Activated CD4-positive, alpha-beta T cell treated with anti-CD3 and anti-CD28 coated beads, Interleukin-2, amount 10 ng/mL, durations not matched to agents 7 days and 5 days (primary cell): ENCODE measurements around the gene CDH4. TPM values are rescaled to one million over a fixed set of nuclear protein-coding genes. Genes with fewer than 3 reads are reported as not detected.

Experiments used
- CTCF ChIA-PET: fragments of 350-600 bp; sonication (Branson Sonifier 250); formaldehyde crosslinking; loops from one replicate; lab custom pipeline; 2021; ENCODE audit warnings: antibody characterized with exemption; lab: Charles Lee
- POLR2A ChIA-PET: fragments of 350-600 bp; sonication (Branson Sonifier 250); formaldehyde crosslinking; loops from one replicate; lab custom pipeline; 2021; ENCODE audit warnings: antibody characterized with exemption; lab: Charles Lee
- DNase-seq: peaks from one replicate; pipeline ENCODE4 v3.0.0-alpha.2; 2020
- H3K27ac Mint-ChIP-seq: one replicate; pipeline ENCODE4 v1.8.0; 2021; ENCODE audit warnings: mild to moderate bottlenecking, moderate library complexity, mixed read lengths
- H3K27me3 Mint-ChIP-seq: one replicate; pipeline ENCODE4 v1.8.0; 2021; ENCODE audit warnings: mixed read lengths
- H3K36me3 Mint-ChIP-seq: one replicate; pipeline ENCODE4 v1.8.0; 2021; ENCODE audit warnings: low read depth, mixed read lengths
- H3K4me1 Mint-ChIP-seq: one replicate; pipeline ENCODE4 v1.8.0; 2021; ENCODE audit warnings: mixed read lengths
- H3K4me3 Mint-ChIP-seq: one replicate; pipeline ENCODE4 v1.8.0; 2021; ENCODE audit warnings: mild to moderate bottlenecking, moderate library complexity, mixed read lengths
- H3K9me3 Mint-ChIP-seq: one replicate; pipeline ENCODE4 v1.8.0; 2021; ENCODE audit warnings: mixed read lengths
- total RNA-seq, 2 experiments: library from RNA; stranded (reverse); gene quantifications; one replicate each; pipeline ENCODE4 v1.2.3, GENCODE V29; 2021

CDH4 gene
- total RNA-seq, 2 experiments from 2014 or later, result not detected

DNA sequence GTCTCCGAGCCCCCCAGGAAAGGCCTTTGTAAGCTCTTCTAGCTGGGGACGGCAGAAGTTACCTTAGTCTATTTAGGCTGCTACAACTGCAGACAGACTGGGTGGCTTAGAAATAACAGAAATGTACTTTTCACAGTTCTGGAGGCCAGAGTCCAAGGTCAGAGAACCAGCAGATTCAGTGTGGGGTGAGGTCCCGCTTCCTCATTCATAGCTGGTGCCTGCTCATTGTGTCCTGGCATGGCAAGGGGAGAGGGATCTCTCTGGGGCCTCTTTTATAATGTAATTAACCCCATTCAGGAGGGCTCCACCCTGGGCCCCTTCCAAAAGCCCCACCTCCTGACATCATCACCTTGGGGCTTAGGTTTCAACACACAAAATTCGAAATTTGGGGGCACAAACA lies 315.1 kb downstream of the CDH4 start:
- H3K9me3 Mint-ChIP-seq, result peaks cover 2% of the 10 kb centered on the region
- CTCF ChIA-PET, result no interaction called here
- DNase-seq, result no peak
- POLR2A ChIA-PET, result no interaction called here
- H3K36me3 Mint-ChIP-seq, result no peaks in the 10 kb centered on the region
- no peaks in the 10 kb centered on the region for H3K27me3 Mint-ChIP-seq
- H3K4me1 Mint-ChIP-seq, result no peaks in the 10 kb centered on the region
- H3K27ac Mint-ChIP-seq, result no peak overlapping the region
- no peak overlapping the region for H3K4me3 Mint-ChIP-seq

DNA sequence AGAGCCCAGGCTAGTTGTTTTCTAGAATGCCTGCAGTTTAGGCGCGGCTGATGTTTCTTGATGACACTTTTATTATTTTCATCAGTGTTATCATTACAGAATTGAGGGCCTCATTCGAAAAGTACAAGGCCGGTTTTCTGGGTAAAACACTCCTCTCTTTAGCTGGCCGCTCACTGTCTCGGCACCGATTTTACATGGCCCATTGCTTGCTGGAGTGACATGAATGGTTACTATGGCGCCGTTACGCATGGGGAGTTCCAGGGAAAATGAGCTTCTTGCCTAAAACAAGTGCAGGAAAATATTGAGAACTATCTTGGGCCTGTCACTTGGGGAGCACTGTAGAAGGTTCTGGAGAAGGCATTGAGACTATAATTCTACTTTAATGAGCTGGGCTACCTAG lies 317.8 kb downstream of the CDH4 start:
- no peak overlapping the region for H3K4me3 Mint-ChIP-seq
- no peak overlapping the region for H3K27ac Mint-ChIP-seq
- POLR2A ChIA-PET, result no interaction called here
- no peaks in the 10 kb centered on the region for H3K4me1 Mint-ChIP-seq
- H3K27me3 Mint-ChIP-seq, result no peaks in the 10 kb centered on the region
- CTCF ChIA-PET, result no interaction called here
- no peaks in the 10 kb centered on the region for H3K36me3 Mint-ChIP-seq
- peaks cover 5% of the 10 kb centered on the region for H3K9me3 Mint-ChIP-seq
- no peak for DNase-seq

DNA sequence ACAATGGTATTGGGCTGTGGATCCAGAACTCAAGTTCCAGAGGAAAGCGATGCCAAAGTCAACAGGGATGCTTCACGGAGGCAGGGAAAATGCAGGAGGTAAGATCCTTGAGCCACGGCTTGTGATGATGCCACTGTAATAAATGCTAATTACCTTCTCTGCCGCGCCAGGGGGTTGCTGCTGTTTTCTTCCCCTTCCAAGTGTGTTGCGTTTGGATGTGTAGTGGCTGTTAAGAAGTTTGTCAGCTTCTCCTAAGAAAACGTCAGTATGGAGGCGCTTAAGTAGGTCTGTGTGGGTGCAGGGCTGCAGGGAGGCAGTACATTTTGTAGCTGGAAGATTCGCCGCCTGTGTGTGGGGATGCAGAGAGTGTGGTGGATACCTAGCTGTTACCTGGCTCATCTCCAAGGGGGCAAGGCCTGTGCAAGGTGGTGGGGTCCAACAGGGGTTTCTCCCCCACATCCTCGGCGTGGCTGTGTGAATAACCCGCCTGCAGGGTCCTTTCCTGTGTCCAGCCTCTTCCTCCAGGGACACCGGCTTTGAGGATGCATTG lies 318.7 kb downstream of the CDH4 start:
- CTCF ChIA-PET, result no interaction called here
- Mint-ChIP-seq H3K4me1 (no peaks in the 10 kb centered on the region), H3K36me3 (no peaks in the 10 kb centered on the region), H3K27ac (no peak overlapping the region), H3K27me3 (no peaks in the 10 kb centered on the region), H3K4me3 (no peak overlapping the region), H3K9me3 (peaks cover 5% of the 10 kb centered on the region)
- POLR2A ChIA-PET, result no interaction called here
- DNase-seq, result no peak

DNA sequence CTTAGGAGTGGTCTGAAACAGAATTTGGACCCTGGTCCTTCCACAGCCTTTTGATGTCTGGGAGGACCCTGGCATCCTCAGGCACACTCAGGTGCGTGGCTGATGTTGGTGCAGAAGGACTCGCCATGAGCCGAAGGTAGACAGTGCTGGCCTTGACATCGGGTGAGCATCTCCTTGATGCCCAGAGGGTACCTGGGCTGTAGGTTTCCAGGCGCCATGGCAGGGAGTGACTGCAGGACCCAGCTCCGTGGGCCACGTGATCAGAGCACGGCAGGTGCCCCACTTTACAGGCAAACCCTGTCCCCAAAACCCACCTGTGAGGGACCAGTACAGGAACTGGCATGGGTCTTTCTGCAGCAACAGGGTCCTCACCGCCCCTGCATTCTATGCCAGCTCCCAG lies 319.2 kb downstream of the CDH4 start:
- H3K36me3 Mint-ChIP-seq, result no peaks in the 10 kb centered on the region
- H3K27me3 Mint-ChIP-seq, result no peaks in the 10 kb centered on the region
- H3K9me3 Mint-ChIP-seq, result peaks cover 5% of the 10 kb centered on the region
- no peak overlapping the region for H3K27ac Mint-ChIP-seq
- ChIA-PET POLR2A (no interaction called here), CTCF (no interaction called here)
- no peaks in the 10 kb centered on the region for H3K4me1 Mint-ChIP-seq
- no peak for DNase-seq
- H3K4me3 Mint-ChIP-seq, result no peak overlapping the region

DNA sequence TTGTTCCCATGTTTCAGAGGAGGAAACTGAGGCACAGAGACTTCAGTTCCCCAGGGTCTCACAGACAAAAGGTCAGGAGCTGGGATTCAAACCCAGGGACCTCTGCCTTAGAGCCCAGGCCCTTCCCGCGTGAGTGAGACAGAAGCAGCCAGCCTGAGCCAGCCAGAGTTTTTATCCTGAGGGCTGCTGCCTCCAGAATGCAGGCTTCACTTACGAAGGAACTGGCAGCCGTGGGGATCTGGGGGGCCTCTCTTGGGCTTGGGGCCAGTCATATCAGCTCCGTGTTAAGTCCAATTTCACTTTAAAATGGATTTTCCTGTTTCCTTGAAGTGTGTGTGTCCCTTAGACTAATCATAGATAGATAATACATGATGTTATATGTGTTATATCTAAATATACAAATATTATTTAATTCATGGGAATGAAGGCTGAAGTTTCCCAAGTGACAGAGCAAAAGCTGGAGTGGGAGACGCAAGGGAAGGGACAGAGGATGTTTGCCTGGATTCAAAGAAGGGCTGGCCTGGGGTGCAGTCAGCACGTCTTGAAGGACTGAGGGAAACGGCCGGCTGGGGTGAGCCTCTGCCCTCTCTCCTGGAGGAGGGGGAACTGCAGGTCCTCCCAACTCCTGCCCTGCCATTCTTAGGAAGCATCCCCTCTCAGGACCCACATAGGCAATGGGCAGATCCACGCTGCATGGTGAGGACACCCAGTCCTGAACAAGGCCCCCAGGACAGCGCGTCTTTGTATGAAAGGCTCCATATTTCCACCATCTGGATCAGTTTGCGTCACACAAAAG lies 320.1 kb downstream of the CDH4 start:
- POLR2A ChIA-PET, result no interaction called here
- Mint-ChIP-seq H3K27ac (no peak overlapping the region), H3K27me3 (no peaks in the 10 kb centered on the region), H3K9me3 (peaks cover 5% of the 10 kb centered on the region), H3K4me3 (no peak overlapping the region), H3K36me3 (no peaks in the 10 kb centered on the region), H3K4me1 (no peaks in the 10 kb centered on the region)
- CTCF ChIA-PET, result no interaction called here
- DNase-seq, result no peak

DNA sequence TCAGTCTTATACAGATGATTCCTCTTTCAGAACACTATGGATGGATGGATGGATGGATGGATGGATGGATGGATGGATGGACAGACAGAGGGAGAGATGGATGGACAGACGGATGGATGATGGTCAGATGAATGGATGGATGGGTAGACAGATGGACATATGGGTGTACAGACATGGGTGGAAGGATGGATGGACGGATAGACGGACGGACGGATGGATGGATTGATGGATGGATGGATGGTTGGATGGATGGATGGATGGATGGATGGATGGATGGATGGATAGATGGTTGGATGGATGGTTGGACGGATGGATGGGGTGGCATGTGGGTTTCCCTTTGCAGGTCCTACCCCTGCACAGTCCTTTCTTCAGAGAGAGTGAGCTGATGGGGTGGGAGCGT lies 320.7 kb downstream of the CDH4 start:
- POLR2A ChIA-PET, result no interaction called here
- DNase-seq, result no peak

DNA sequence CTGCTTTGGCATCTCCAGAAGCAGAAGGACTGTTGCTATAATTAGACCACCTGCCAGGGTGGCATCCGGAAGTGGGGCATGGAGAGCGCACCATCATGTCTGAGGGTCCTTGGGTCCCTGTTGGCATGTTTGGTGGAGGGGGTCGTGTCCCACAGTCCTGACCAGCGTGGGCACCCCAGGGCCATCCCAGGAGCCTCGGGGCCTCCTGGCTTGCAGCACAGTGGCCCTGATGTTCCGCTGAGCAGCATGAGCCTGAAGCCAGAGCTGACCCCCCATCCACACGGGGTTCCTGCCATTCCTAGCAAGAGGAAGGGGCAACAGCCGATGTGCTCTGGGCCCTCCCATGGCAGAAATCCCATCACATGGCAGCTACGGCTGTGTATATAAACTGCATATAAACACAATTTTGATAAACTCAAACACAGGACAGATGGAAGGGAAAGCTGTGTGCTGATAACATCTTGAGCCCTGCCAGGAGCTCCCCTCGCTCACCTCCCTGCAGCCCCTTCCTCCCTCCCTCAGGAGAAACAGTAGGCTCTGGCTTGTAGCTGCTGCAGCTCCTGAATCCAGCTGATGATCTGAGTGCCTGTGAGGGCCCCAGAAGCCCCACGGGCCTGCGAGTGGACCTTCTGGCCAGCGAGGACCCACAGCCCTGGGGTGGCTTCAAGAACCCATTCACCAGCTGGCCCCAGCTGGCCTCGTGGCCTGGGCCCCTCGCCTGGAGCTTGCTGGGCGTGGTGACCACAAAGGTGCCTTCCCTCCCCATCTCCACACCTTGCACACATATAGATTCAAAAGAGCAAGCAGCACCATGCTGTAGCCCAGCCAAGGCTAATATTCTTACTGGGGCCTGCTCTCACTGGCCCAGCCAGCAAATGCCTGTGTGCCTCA lies 321.6 kb downstream of the CDH4 start:
- Mint-ChIP-seq H3K4me1 (no peaks in the 10 kb centered on the region), H3K27me3 (no peaks in the 10 kb centered on the region), H3K4me3 (no peak overlapping the region), H3K9me3 (peaks cover 5% of the 10 kb centered on the region), H3K27ac (no peak overlapping the region), H3K36me3 (no peaks in the 10 kb centered on the region)
- CTCF ChIA-PET, result no interaction called here
- no peak for DNase-seq
- POLR2A ChIA-PET, result no interaction called here

More for the DNA sequence above, 320.7 kb downstream of the CDH4 start:
- no peak overlapping the region for H3K27ac Mint-ChIP-seq
- H3K27me3 Mint-ChIP-seq, result no peaks in the 10 kb centered on the region
- CTCF ChIA-PET, result no interaction called here
- peaks cover 5% of the 10 kb centered on the region for H3K9me3 Mint-ChIP-seq
- no peak overlapping the region for H3K4me3 Mint-ChIP-seq
- no peaks in the 10 kb centered on the region for H3K4me1 Mint-ChIP-seq
- no peaks in the 10 kb centered on the region for H3K36me3 Mint-ChIP-seq

DNA sequence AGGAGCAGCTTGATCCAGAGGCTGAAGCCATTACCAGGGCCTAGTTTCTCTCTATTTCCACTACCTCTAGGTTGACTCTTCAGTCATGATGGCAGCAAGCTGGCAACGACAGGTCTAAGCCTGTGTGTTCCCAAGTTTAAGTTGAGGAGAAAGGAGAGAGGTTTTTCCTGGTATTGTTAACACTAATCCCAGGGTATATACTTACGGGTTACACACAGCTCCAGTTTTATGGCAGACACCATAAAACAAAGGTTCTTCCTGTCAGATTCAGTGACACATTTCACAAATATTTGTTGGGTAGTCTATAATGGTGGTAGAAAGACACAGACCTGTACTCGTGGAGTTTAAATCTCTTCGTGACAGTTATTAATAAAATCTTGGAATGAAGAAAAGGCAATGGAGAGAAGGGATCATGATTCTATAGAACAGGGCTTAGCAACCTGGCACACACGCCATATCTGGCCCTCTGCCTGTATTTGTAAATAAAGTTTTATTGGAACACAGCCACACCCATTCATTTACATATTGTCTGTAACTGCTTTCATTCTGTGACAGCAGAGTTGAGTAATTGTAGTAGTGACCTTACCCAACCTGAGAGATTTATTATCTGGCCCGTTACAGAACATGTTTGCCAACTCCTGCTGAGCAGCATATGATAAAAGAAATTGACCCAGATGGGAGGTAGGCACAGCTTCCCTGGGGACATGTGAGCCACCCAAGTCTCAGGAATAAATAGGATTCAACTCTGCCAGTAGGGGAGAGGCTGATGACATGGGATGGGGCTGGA lies 323.3 kb downstream of the CDH4 start:
- H3K27ac Mint-ChIP-seq, result no peak overlapping the region
- H3K4me3 Mint-ChIP-seq, result no peak overlapping the region
- H3K4me1 Mint-ChIP-seq, result no peaks in the 10 kb centered on the region
- no peak for DNase-seq
- H3K9me3 Mint-ChIP-seq, result peaks cover 3% of the 10 kb centered on the region
- no peaks in the 10 kb centered on the region for H3K36me3 Mint-ChIP-seq
- H3K27me3 Mint-ChIP-seq, result no peaks in the 10 kb centered on the region
- ChIA-PET CTCF (no interaction called here), POLR2A (no interaction called here)

DNA sequence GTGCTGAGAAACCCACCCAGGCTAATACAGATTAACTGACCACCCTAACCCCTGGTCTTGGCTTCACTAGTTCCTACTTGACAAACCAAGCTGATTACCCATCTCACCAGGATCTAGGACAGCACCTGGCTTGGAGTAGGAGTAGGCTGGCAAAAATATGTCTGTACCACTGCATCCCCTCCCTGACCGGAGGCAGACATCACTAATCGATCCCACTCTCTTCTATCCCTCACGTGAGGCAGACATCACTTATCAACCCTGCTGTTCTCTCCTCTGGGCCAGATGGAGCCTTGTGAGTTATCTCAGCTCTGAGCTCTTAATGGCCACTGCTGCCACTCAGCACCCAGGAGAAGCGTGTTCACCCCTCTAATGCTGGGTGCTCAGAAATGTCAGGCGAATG lies 324.3 kb downstream of the CDH4 start:
- H3K27me3 Mint-ChIP-seq, result no peaks in the 10 kb centered on the region
- CTCF ChIA-PET, result no interaction called here
- no peak overlapping the region for H3K4me3 Mint-ChIP-seq
- no peak overlapping the region for H3K27ac Mint-ChIP-seq
- H3K9me3 Mint-ChIP-seq, result peaks cover 3% of the 10 kb centered on the region
- no peaks in the 10 kb centered on the region for H3K4me1 Mint-ChIP-seq
- POLR2A ChIA-PET, result no interaction called here
- H3K36me3 Mint-ChIP-seq, result no peaks in the 10 kb centered on the region
- DNase-seq, result no peak

DNA sequence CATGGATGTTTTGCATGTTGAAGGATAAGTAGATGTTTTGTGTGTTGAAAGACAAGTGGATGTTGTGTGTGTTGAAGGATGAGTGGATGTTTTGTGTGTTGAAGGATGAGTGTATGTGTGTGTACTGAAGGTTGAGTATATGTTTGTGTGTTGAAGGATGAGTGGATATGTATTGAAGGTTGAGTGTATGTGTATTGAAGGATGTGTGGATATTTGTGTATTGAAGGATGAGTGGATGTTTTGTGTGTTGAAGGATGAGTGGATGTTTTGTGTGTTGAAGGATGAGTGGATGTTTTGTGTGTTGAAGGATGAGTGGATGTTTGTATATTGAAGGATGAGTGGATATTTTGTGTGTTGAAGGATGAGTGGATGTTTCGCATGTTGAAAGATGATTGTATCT lies 325.0 kb downstream of the CDH4 start:
- H3K9me3 Mint-ChIP-seq, result peaks cover 3% of the 10 kb centered on the region
- no peak for DNase-seq
- H3K4me1 Mint-ChIP-seq, result no peaks in the 10 kb centered on the region
- H3K27ac Mint-ChIP-seq, result no peak overlapping the region
- ChIA-PET POLR2A (no interaction called here), CTCF (no interaction called here)
- H3K36me3 Mint-ChIP-seq, result no peaks in the 10 kb centered on the region
- no peaks in the 10 kb centered on the region for H3K27me3 Mint-ChIP-seq
- no peak overlapping the region for H3K4me3 Mint-ChIP-seq

DNA sequence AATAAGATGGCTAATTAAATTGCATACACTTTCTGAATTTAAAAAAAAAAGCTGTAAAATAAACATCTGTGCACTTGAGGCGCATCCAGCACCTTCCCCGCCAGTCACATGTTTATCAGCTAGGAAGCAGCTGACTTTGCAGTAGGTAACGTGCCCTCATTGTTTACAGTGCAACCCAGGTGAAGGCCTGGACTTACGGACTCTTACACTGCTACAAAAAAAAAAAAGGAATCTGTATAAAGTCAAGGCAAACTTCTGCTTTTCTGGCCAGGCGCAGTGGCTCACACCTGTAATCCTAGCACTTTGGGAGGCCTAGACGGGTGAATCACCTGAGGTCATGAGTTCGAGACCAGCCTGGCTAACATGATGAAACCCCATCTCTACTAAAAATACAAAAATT lies 327.8 kb downstream of the CDH4 start:
- H3K36me3 Mint-ChIP-seq, result no peaks in the 10 kb centered on the region
- H3K4me1 Mint-ChIP-seq, result no peaks in the 10 kb centered on the region
- no peaks in the 10 kb centered on the region for H3K27me3 Mint-ChIP-seq
- no peaks in the 10 kb centered on the region for H3K9me3 Mint-ChIP-seq
- CTCF ChIA-PET, result no interaction called here
- H3K4me3 Mint-ChIP-seq, result no peak overlapping the region
- no peak for DNase-seq
- H3K27ac Mint-ChIP-seq, result no peak overlapping the region
- POLR2A ChIA-PET, result no interaction called here

DNA sequence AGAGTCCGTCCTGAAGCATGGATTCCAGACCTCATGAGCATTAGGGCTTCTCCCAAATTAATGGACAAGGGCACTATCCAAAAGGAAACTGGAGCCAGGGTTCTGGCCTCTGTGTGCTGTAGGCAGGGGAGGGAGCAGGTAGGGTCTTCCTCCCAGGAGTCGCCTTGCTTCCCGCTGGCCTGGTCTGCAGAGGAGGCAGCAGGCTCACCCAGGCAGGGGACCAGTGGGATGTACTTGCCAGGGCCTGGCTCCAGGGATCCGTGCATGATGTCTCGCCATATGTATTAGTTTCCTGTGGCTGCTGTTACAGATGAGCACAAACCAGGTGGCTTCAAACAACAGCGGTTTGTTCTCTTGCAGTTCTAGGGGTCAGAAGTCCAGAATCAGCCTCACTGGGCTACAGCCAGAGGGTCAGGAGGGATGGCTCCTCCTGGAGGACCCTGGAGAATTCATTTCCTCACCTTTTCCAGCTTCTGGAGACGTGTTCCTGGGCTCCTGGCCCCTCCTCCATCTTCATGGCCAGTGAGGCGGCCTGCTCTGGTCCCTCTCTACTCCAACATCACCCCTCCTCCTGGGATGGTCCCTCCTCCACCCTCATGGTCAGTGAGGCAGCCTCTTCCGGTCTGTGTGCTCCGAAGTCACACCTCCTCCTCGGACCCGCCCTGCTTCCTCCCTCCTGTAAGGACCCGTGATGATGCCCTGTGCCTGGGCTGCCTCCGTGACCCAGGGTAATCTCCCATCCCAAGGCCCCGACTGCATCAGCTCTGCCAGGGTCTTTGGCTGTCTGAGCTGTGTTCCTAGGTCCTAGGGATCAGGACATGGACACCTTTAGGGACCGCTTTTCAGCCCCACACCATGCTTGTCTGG lies 329.1 kb downstream of the CDH4 start:
- no peaks in the 10 kb centered on the region for H3K27me3 Mint-ChIP-seq
- CTCF ChIA-PET, result no interaction called here
- POLR2A ChIA-PET, result no interaction called here

More for the DNA sequence above, 329.1 kb downstream of the CDH4 start:
- no peaks in the 10 kb centered on the region for H3K36me3 Mint-ChIP-seq
- no peaks in the 10 kb centered on the region for H3K4me1 Mint-ChIP-seq
- DNase-seq, result no peak
- H3K9me3 Mint-ChIP-seq, result no peaks in the 10 kb centered on the region
- no peak overlapping the region for H3K4me3 Mint-ChIP-seq
- no peak overlapping the region for H3K27ac Mint-ChIP-seq
